GM20000 (cell line): ENCODE results near the gene COPA.

Experiments
- DNase-seq: peaks from one replicate; pipeline ENCODE4 v3.0.0; 2012; ENCODE audit warnings: low spot score
- CTCF ChIP-seq: IDR thresholded peaks from 2 replicates; pipeline ENCODE4 v1.5.1; 2012; ENCODE audit warnings: mild to moderate bottlenecking, control low read depth; ENCODE audit errors: extremely low read depth, missing control alignments

COPA gene

GRCh38 chr1:160322831-160323230 is 20.2 kb downstream of the COPA start:
- DNase-seq: no peak
- no peak for TF ChIP-seq CTCF

- TF ChIP-seq CTCF: no peak
- no peak for DNase-seq
Measured at GRCh38 chr1:160315359-160315758, 27.7 kb downstream of the COPA start.

GRCh38 chr1:160309571-160309970 is 33.5 kb downstream of the COPA start:
- TF ChIP-seq CTCF: no peak
- no peak for DNase-seq

- no peak for TF ChIP-seq CTCF
- DNase-seq: no peak
Measured at GRCh38 chr1:160309185-160309557, 33.9 kb downstream of the COPA start.

GRCh38 chr1:160308451-160309184 is 34.4 kb downstream of the COPA start:
- no peak for TF ChIP-seq CTCF
- DNase-seq: no peak

GRCh38 chr1:160307118-160307791 is 35.8 kb downstream of the COPA start:
- no peak for DNase-seq
- TF ChIP-seq CTCF: no peak

- no peak for DNase-seq
- no peak for TF ChIP-seq CTCF
Measured at GRCh38 chr1:160300173-160300572, 42.9 kb downstream of the COPA start.
